HepG2 (cell line): ENCODE results near the gene CTCF. TPM values are rescaled to one million over a fixed set of nuclear protein-coding genes. Genes with fewer than 3 reads are reported as not detected.
A peak's percentile ranks its signal among the peaks of the same experiment; 100 is the strongest.

Experiments used
- ATAC-seq: fragments of 200-7000 bp; cut with Tn5 transposase; 3 replicates; pipeline ENCODE4 v1.9.1; 2020; ENCODE audit warnings: mild to moderate bottlenecking, moderate library complexity
- BruUV-seq: library from RNA; stranded (reverse); fragments of 400-500 nt; replicated peaks from 2 replicates; lab custom pipeline; 2021; lab: Mats Ljungman, UMichigan
- CTCF ChIA-PET: fragments of 300-600 bp; formaldehyde crosslinking; extraction: SDS; loops from one replicate; lab custom pipeline; 2021; ENCODE audit warnings: low total read pairs, inconsistent platforms, low intra/inter-chr PET ratio; lab: Yijun Ruan, JAX
- POLR2A ChIA-PET: fragments of 350-600 bp; sonication (Branson Sonifier 250); formaldehyde crosslinking; loops from one replicate; lab custom pipeline; 2020; ENCODE audit warnings: antibody characterized with exemption, inconsistent platforms; lab: Yijun Ruan, JAX
- DNase-seq: peaks from one replicate; pipeline ENCODE4 v3.0.0-alpha.2; 2015; ENCODE audit warnings: low spot score
- FAIRE-seq: peaks from 3 replicates; lab custom pipeline; 2011; peaks lifted over from hg19 to GRCh38; lab: Jason Lieb, UNC
- H2AFZ ChIP-seq: one replicate; pipeline ENCODE4 v1.6.1; 2011; ENCODE audit warnings: low read length, inconsistent platforms
- H3K27ac ChIP-seq: fragments of 300-600 bp; 3 replicates; pipeline ENCODE4 v1.8.0; 2011; ENCODE audit warnings: mixed run types, mild to moderate bottlenecking, mixed read lengths, low read length, inconsistent platforms; ENCODE audit not compliant: insufficient read depth; ENCODE audit errors: extremely low read length
- H3K27me3 ChIP-seq, 2 experiments: fragments of 200-600 bp in 1 of 2; 2 replicates in 1 of 2; 3 replicates in 1 of 2; pipeline versions ENCODE4 v1.6.0 to v1.8.0; 2011; ENCODE audit warnings: low read length in 2 of 2, mild to moderate bottlenecking in 2 of 2, moderate library complexity in 2 of 2, inconsistent platforms in 1 of 2; ENCODE audit not compliant: insufficient read depth in 2 of 2, control insufficient read depth in 1 of 2
- H3K36me3 ChIP-seq, 2 experiments: fragments of 200-600 bp in 1 of 2; replicated peaks in 1 of 2; 2 replicates in 1 of 2; 3 replicates in 1 of 2; pipeline versions ENCODE4 v1.5.1 to v1.8.0; 2011; ENCODE audit warnings: low read length in 2 of 2, inconsistent platforms in 1 of 2; ENCODE audit not compliant: insufficient read depth in 2 of 2, control insufficient read depth in 1 of 2
- H3K4me1 ChIP-seq: 2 replicates; pipeline ENCODE4 v1.5.1; 2012; ENCODE audit warnings: low read length, inconsistent platforms; ENCODE audit not compliant: insufficient read depth
- H3K4me2 ChIP-seq: 2 replicates; pipeline ENCODE4 v1.6.0; 2011; ENCODE audit warnings: low read depth, low read length, inconsistent platforms
- H3K4me3 ChIP-seq, 3 experiments: fragments of 200-600 bp in 1 of 3; sonication (generic), shearing (Covaris generic) in 1 of 3; replicated peaks in 1 of 3; 2 replicates each; pipeline ENCODE4 v1.5.1; 2011 to 2016; ENCODE audit warnings: low read length in 3 of 3, inconsistent platforms in 2 of 3, low read depth in 2 of 3, mild to moderate bottlenecking in 2 of 3, control low read depth in 1 of 3, mixed read lengths in 1 of 3; ENCODE audit not compliant: insufficient read depth in 1 of 3
- H3K79me2 ChIP-seq: one replicate; pipeline ENCODE4 v1.6.1; 2011; ENCODE audit warnings: low read length, inconsistent platforms; ENCODE audit not compliant: insufficient read depth
- H3K9ac ChIP-seq: 2 replicates; pipeline ENCODE4 v1.6.0; 2011; ENCODE audit warnings: mild to moderate bottlenecking, low read depth, low read length, inconsistent platforms; ENCODE audit not compliant: insufficient read depth
- H3K9me3 ChIP-seq: 2 replicates; pipeline ENCODE4 v1.5.1; 2012; ENCODE audit warnings: mild to moderate bottlenecking, low read length
- H4K20me1 ChIP-seq: 2 replicates; pipeline ENCODE4 v1.6.0; 2011; ENCODE audit warnings: inconsistent platforms, mild to moderate bottlenecking, low read length, moderate library complexity; ENCODE audit not compliant: insufficient read depth
- BRCA1 ChIP-seq: sonication (generic); formaldehyde crosslinking; IDR thresholded peaks from 2 replicates; pipeline ENCODE4 v1.4.0; 2020; ENCODE audit warnings: missing genetic modification reagents
- ETV6 ChIP-seq: sonication (generic); formaldehyde crosslinking; conservative IDR thresholded peaks from 2 replicates; pipeline ENCODE4 v1.4.0; 2020; ENCODE audit warnings: missing genetic modification reagents
- GATAD1 ChIP-seq: IDR thresholded peaks from 2 replicates; pipeline ENCODE4 v1.6.1; 2016; ENCODE audit warnings: missing genetic modification reagents, missing compliant biosample characterization
- HNF1B ChIP-seq: sonication (generic); formaldehyde crosslinking; IDR thresholded peaks from 2 replicates; pipeline ENCODE4 v1.5.1; 2020; ENCODE audit warnings: mild to moderate bottlenecking, moderate library complexity, missing genetic modification reagents
- KLF6 ChIP-seq: IDR thresholded peaks from 2 replicates; pipeline ENCODE4 v1.8.0; 2016; ENCODE audit warnings: missing biosample characterization, missing genetic modification reagents
- MLLT10 ChIP-seq: sonication (generic); formaldehyde crosslinking; IDR thresholded peaks from 2 replicates; pipeline ENCODE4 v1.4.0; 2020; ENCODE audit warnings: missing genetic modification reagents
- MTF2 ChIP-seq: sonication (generic); formaldehyde crosslinking; IDR thresholded peaks from 2 replicates; pipeline ENCODE4 v1.5.0; 2020; ENCODE audit warnings: missing genetic modification reagents, borderline replicate concordance
- NPAS2 ChIP-seq: sonication (generic); formaldehyde crosslinking; IDR thresholded peaks from 2 replicates; pipeline ENCODE4 v1.8.0; 2022; ENCODE audit warnings: mild to moderate bottlenecking, missing genetic modification reagents, borderline replicate concordance
- POLR2A ChIP-seq, 2 experiments: IDR thresholded peaks; 2 replicates each; pipeline ENCODE4 v1.6.1; 2011; ENCODE audit warnings: low read depth in 2 of 2, low read length in 2 of 2, mild to moderate bottlenecking in 1 of 2, moderate library complexity in 1 of 2; ENCODE audit not compliant: insufficient read depth in 1 of 2
- SP4 ChIP-seq: sonication (generic); formaldehyde crosslinking; IDR thresholded peaks from 2 replicates; pipeline ENCODE4 v1.8.1; 2023; ENCODE audit warnings: mild to moderate bottlenecking, missing genetic modification reagents
- ZBTB20 ChIP-seq: sonication (generic); formaldehyde crosslinking; IDR thresholded peaks from 2 replicates; pipeline ENCODE4 v1.8.1; 2023; ENCODE audit warnings: missing genetic modification reagents, low read depth, mild to moderate bottlenecking, borderline replicate concordance
- ZGPAT ChIP-seq: IDR thresholded peaks from 2 replicates; pipeline ENCODE4 v1.6.1; 2016; ENCODE audit warnings: mild to moderate bottlenecking
- ZIK1 ChIP-seq: sonication (generic); formaldehyde crosslinking; IDR thresholded peaks from 2 replicates; pipeline ENCODE4 v1.5.0; 2020; ENCODE audit warnings: mild to moderate bottlenecking, low read depth, missing genetic modification reagents, borderline replicate concordance
- ZKSCAN1 ChIP-seq: fragments of 150-350 bp; IDR thresholded peaks from 2 replicates; pipeline ENCODE4 v1.6.1; 2014; ENCODE audit warnings: low read length
- ZNF121 ChIP-seq: sonication (generic); formaldehyde crosslinking; IDR thresholded peaks from 2 replicates; pipeline ENCODE4 v1.5.0; 2020; ENCODE audit warnings: mild to moderate bottlenecking, missing genetic modification reagents
- ZNF20 ChIP-seq: sonication (generic); formaldehyde crosslinking; IDR thresholded peaks from 2 replicates; pipeline ENCODE4 v1.4.0; 2020; ENCODE audit warnings: mild to moderate bottlenecking, moderate library complexity, missing genetic modification reagents
- ZNF546 ChIP-seq: sonication (generic); formaldehyde crosslinking; conservative IDR thresholded peaks from 2 replicates; pipeline ENCODE4 v1.8.1; 2023; ENCODE audit warnings: mild to moderate bottlenecking, missing genetic modification reagents
- ZNF550 ChIP-seq: sonication (generic); formaldehyde crosslinking; IDR thresholded peaks from 2 replicates; pipeline ENCODE4 v1.4.0; 2020; ENCODE audit warnings: mild to moderate bottlenecking, missing genetic modification reagents, borderline replicate concordance
- ZSCAN9 ChIP-seq: IDR thresholded peaks from 2 replicates; pipeline ENCODE4 v1.6.1; 2016; ENCODE audit warnings: borderline replicate concordance
- WGBS: methylation state at CpG from one replicate; pipeline ENCODE4 v1.1.6; 2017; ENCODE audit warnings: low lambda C conversion rate; 5-methylcytosine and 5-hydroxymethylcytosine counted together
- in situ Hi-C: cut with HindIII; loops from 2 replicates; pipeline ENCODE4 v1.10.0; 2017; ENCODE audit warnings: low pct_unique_long_range_greater_than_20kb; ENCODE audit not compliant: extremely low pct_ligation_motif_present
- intact Hi-C: fragments of 100-400 bp; cut with micrococcal nuclease; formaldehyde crosslinking; loops from one replicate; pipeline ENCODE4 v1.10.0; 2022; ENCODE audit not compliant: unreplicated experiment
- polyA plus RNA-seq, 8 experiments: library from polyadenylated mRNA; depleted of rRNA in 3 of 8; stranded (reverse) in 7 of 8; unstranded in 1 of 8; fragments of >200 nt; fragmentation: Illumina TruSeq in 4 of 8; extraction: Trizol in 4 of 8; gene quantifications; 2 replicates each; pipeline versions ENCODE4 v1.2.1 to v1.2.3, GENCODE V29; 2011 to 2016; ENCODE audit warnings: low read depth in 4 of 8, missing spikeins in 1 of 8, mixed read lengths in 1 of 8; ENCODE audit not compliant: insufficient read depth in 1 of 8
- total RNA-seq, 5 experiments: library from RNA; depleted of rRNA; stranded (reverse); fragments of >200 nt; fragmentation: Illumina TruSeq; extraction: Trizol; gene quantifications; 2 replicates each; pipeline ENCODE4 v1.2.3, GENCODE V29; 2016; ENCODE audit warnings: low read depth in 1 of 5

CTCF gene
- total and polyA plus RNA-seq, 2 of the 13 experiments (the other 11 are each of a cell fraction or from before 2014, with no cell fraction given): 19.5 to 37.5 TPM

DNA sequence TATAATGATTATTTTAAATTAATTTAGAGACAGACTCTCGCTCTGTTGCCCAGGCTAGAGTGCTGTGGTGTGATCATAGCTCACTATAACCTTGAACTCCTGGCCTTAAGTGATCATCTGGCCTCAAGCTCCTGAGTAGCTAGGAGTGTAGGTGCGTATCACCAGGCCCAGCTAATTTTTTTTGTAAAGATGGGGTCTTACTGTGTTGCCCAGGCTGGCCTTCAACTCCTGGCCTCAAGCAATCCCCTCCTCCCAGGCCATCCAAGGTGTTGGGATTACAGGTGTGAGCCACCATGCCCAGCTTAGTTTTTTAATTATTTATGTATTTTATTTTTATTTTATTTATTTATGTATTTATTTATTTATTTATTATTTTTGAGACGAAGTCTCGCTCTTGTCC, 17.9 kb downstream of the CTCF start:
- Histone ChIP-seq H4K20me1 (0 out of 2 replicates have a peak, but pooled peaks cover 6% of the 10 kb centered on the region), H2AFZ (no peak overlapping the region), H3K4me3 (no peak overlapping the region), H3K36me3 (peaks cover 6 to 42% of the 10 kb centered on the region in 2 experiments; a peak in 4 of 5 replicates), H3K79me2 (peaks cover 59% of the 10 kb centered on the region), H3K4me1 (peaks cover 6% of the 10 kb centered on the region; the same call in 1 of the 2 replicates), H3K27ac (no peak overlapping the region), H3K9me3 (no peaks in the 10 kb centered on the region), H3K27me3 (no peaks in the 10 kb centered on the region), H3K4me2 (no peak overlapping the region), H3K9ac (no peak overlapping the region)
- CTCF ChIA-PET: no interaction called here
- POLR2A ChIA-PET: interaction anchor here (1.9 kb wide), 1 partner anchor 17 kb away, joined by 4 read pairs; no protein-coding TSS in a partner anchor
- DNase-seq (no peak), ATAC-seq (no peak), FAIRE-seq (no peak)
- in situ Hi-C loops: no loop called here
- 98% methylated on average over 4 of the region's 4 CpGs for WGBS
- BruUV-seq: no TSS peak
- TF ChIP-seq ZKSCAN1: no peak
- TF ChIP-seq ZGPAT (CRISPR knock-in tag): no peak
- peak; percentile 88 for TF ChIP-seq ZNF121 (CRISPR knock-in tag)
- no peak for TF ChIP-seq SP4 (CRISPR knock-in tag)
- no peak for TF ChIP-seq MLLT10 (CRISPR knock-in tag)
- intact Hi-C loops: no loop called here

DNA sequence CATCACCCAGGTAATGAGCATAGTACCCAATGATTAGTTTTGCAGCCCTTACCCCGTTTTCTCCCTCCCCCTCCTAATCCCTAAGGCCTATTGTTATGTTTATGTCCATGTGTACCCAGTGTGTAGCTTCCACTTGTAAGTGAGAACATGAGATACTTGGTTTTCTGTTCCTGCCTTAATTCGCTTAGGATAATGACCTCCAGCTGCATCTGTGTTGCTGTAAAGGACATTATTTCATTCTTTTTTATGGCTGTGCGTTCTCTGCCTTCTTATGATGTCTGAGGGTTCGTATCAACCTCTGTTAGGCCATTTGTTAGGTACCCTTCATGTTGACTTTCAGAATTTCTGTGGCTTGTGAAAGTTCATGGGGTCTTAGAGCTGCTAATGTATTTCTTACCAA, 31.0 kb downstream of the CTCF start:
- ATAC-seq (no peak), FAIRE-seq (no peak)
- peaks cover 42% of the 10 kb centered on the region for H3K79me2 ChIP-seq
- no peak for TF ChIP-seq ZSCAN9 (CRISPR knock-in tag)
- TF ChIP-seq ZIK1: no peak
- TF ChIP-seq HNF1B (CRISPR knock-in tag): no peak
- no peak for TF ChIP-seq MTF2 (CRISPR knock-in tag)
- TF ChIP-seq ZNF550 (CRISPR knock-in tag): no peak
- TF ChIP-seq NPAS2 (CRISPR knock-in tag): no peak
- no peak for TF ChIP-seq ZNF546 (CRISPR knock-in tag)
- no peak for TF ChIP-seq BRCA1 (CRISPR knock-in tag)
- TF ChIP-seq ZNF20 (CRISPR knock-in tag): no peak
- TF ChIP-seq KLF6: no peak
- no peak for TF ChIP-seq GATAD1 (CRISPR knock-in tag)
- no peak for TF ChIP-seq POLR2A (IDR thresholded peaks at IDR 0.05; ENCODE audit: insufficient read depth in 1 of 2, low read depth in 2 of 2, low read length in 2 of 2)
- TF ChIP-seq ZBTB20: no peak
- no peak for TF ChIP-seq ETV6 (CRISPR knock-in tag)

More for the DNA sequence above, 31.0 kb downstream of the CTCF start:
- Histone ChIP-seq H4K20me1 (peaks cover 5% of the 10 kb centered on the region; the same call in 1 of the 2 replicates), H3K4me2 (no peak overlapping the region), H3K4me1 (no peaks in the 10 kb centered on the region), H3K9me3 (no peaks in the 10 kb centered on the region), H3K9ac (no peak overlapping the region), H3K27me3 (no peaks in the 10 kb centered on the region), H3K27ac (no peak overlapping the region), H3K4me3 (no peak overlapping the region), H2AFZ (no peak overlapping the region), H3K36me3 (peaks cover 11 to 19% of the 10 kb centered on the region in 2 experiments)
- intact Hi-C loops (no loop called here), in situ Hi-C loops (no loop called here)
- no peak for DNase-seq
- 98% methylated on average over 4 of the region's 4 CpGs for WGBS
- ChIA-PET POLR2A (no interaction called here), CTCF (no interaction called here)
- no TSS peak for BruUV-seq
